Left hindlimb (tissue), 1 donor: ENCODE results near the gene PRDM16.

Experiments used
- DNase-seq: peaks from one replicate; pipeline ENCODE4 v3.0.0-alpha.2; 2018

Gene PRDM16

GRCh38 chr1:3347257-3348020, 278.4 kb downstream of the PRDM16 start:
- DNase-seq, result no peak

- no peak for DNase-seq
Observed at GRCh38 chr1:3348196-3348865, 279.3 kb downstream of the PRDM16 start.

DNA sequence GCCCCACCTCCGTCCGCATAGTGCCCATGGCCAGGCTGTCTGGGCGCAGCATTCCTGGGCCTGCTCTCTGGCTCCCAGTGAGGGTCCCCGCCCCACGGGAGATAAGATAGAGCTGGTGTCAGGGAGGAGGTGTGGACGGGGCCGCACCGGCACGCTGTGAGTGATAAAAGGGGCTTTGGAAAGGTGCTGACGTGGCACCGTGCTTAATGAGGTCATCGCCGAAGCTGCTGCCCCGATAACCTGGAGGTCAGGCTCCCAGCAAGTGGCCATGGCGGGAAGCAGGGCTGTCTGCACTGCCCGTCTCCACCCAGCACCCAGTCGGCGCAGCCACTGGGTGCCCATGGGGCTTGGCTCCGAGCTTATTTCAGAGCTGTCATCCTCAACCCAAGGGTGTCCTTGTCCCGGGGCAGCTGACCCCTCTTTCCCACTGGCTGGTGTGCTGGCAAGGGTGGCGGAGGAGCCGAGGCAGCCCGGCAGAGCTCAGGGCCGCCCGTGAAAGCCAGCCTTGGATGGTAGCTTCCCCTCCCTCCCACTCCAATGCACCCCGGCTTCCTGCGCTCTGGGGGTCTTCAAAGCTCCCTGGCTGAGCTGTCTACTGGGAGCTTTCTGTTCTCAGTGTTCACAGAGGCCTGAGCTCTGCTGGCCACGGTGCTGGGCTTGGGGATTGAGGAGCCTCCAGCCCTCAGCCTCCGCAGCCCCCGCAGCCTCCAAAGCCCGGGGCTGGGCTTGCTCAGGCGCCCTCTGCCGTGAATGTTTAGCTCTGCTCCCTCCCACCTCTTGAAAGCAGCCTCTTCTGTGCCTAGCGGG, 280.4 kb downstream of the PRDM16 start:
- DNase-seq, result no peak

- DNase-seq, result no peak
Observed at GRCh38 chr1:3349968-3350299, 280.9 kb downstream of the PRDM16 start.

DNA sequence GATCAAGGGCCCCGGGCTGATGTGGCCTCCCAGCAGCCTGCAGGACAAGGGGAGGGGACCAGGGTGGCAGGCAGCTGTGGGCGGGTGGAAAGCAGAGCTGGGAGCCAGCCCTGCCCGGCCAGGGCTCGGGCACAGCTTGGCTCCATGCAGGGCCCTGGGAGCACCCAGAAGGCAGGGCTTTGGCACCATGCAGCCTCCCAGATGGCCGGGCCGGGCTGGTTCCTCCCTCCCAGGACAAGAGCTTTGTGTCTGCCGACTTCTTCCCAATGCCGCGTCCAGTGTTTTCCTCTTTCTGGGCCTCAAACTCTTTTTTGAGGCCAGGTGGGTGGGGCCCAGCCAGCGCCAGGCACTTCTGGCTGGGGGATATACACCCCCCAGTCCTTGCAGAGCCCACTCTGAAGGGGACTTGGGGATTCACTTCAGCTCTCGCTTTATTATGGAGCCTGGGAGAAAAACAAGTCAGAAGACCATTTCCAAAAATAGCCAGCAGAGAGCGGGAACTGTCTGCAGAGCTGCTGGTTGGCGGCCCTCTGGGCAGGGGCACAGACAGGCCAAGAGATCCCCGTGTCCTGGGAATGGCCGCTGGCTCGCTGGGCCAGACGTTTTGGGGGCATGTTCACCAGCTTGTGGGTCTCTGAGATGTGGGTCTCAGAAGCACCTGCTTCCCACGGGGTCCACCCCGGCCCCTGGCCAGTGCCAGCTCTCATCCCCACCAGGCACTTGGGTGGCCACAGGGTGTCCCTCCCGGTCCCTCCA, 281.7 kb downstream of the PRDM16 start:
- DNase-seq, result no peak

- no peak for DNase-seq
Observed at GRCh38 chr1:3351449-3352298, 282.7 kb downstream of the PRDM16 start.

GRCh38 chr1:3352299-3352951, 283.4 kb downstream of the PRDM16 start:
- DNase-seq, result no peak

DNA sequence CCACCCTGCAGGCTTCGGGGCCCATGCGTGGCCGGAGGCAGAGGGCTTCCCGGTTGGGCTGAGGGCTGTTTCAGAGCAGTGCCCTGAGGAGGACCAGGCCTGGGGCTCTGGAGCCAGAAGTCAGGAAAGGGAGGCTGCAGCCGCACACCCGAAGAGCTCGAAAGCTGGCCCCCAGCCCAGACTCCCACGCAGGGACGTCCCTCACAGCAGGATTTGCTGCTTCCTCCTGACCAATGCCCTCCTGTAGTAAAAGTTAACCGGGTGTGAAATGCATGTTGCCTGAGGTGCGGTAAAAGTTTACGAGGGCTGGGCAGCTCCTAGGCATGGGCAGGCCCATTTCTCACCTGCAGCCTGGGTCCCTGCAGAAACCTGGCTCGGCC, 283.9 kb downstream of the PRDM16 start:
- peak; percentile 81 for DNase-seq

DNA sequence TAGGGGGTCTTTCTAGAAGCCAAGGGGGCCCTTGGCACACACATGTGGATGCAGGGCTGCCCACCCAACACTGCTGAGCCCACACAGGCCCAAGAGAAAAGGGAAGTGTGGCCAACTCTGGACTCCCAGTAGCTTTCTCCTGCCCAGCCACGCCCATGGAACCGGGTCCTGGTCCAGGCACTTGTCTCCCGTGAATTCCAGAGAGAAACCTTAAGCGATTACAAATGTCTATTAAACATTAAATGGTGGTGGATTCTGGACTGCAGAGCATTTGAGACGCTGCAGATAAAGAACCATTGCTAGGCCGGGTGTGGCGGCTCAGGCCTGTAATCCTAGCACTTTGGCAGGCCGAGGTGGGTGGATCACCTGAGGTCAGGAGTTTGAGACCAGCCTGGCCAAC, 284.9 kb downstream of the PRDM16 start:
- DNase-seq, result no peak

GRCh38 chr1:3355089-3355488, 286.1 kb downstream of the PRDM16 start:
- no peak for DNase-seq

GRCh38 chr1:3355894-3356826, 287.2 kb downstream of the PRDM16 start:
- no peak for DNase-seq

- no peak for DNase-seq
Observed at GRCh38 chr1:3356827-3357460, 287.9 kb downstream of the PRDM16 start.

DNA sequence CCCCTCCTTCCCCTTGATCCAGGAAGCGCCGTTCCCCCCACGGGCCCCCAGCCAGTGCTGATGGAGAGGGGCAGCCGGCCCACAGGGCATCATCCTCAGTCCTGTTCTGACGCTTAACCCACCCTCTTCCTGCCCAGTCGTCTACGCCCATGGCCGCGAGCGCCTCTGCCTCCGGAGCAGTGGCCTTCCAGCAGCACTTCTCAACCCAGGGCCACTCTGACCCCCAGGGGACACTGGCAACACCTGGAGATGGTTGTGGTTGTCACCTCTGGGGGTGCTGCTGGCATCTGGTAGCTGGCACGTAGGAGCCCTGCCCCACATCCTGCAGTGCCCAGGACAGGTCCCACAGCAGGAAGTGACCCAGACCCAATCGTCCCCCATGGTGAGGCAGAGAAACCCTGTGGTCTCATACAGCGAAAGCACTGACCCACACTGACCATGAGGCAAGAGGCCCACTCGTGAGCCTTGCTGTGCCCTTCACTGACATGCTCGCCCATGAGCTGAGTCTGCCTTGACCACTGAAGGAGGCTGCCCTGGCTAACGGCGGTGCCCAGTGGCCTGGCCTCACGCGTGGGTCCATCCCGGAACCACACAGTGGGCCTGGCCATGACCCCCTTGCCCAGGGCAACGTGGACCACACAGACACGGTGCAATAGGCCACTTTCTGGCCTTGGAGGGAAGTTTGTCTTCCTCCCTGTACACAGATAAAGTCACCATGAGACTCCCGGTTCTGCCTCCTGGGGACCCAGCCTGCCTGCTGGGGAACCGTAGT, 288.7 kb downstream of the PRDM16 start:
- no peak for DNase-seq

DNA sequence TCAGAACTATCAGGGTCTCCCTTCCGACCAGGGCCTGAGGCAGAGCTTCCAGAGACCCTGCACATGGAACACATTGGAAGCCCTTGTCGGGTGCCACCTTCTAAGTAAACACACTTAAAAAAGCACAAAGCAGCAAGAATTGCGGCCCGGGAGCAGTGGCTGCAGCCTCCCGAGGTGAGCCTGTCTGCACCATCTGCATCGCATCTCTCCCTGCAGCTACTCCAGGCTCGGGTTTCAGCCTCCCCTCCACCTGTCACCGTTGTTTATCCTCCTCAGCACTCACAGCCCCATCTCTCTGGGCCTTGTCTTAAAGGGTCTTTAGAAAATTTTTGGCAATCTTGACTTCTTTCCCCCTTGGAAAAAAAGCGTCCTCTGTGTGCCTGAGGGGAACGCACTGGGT, 290.3 kb downstream of the PRDM16 start:
- no peak for DNase-seq

DNA sequence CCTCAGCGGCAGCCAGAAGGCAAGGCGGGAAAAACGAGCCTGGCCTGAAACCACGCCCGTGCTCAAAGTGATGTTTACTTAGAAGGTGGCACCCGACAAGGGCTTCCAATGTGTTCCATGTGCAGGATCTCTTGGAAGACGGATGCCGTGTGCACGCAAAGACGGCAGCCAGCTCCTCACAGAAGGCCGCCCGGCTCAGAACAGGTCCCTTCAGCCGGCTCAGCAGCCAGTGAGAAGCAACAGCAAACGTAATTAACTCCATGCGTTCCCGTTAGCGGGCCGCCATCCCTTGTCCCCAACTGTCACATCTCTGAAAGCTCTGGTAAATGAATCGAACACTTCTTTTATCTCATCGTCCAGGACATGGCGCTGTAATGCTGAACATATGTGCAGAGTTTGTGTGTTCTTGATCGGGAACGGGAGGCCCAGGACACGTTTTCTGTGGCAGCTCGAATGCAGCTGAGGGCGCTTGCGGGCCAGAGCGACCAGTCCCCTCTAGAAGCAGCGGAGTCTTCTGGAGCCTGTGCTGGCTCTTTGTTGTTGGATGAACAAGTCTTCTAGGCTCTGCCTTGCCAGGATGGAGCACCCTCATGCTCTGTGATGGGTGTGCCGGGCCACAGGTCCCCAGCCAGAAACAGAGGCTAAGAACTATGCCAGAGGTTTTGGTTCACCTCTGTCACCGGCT, 290.9 kb downstream of the PRDM16 start:
- DNase-seq, result no peak

GRCh38 chr1:3360646-3361257, 291.7 kb downstream of the PRDM16 start:
- no peak for DNase-seq

DNA sequence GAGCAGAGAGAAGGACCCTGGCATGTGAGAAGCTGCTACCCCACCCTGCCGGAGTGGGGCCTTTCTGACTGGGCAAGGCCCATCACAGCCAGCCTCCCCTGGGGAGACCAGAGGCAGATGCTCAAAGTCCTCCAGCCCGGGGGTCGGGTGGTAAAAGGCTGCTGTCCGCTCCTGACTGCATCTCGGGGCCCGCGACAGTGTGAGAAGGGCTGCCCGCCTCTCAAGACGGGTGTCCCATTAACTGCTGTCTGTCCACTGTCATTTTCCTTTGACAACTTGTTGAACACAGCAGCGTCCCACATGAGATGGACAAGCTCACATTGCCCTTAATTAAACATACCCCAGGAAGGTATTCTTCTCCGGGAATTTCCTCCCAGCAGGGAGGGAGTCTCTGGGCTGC, 294.0 kb downstream of the PRDM16 start:
- DNase-seq, result no peak

DNA sequence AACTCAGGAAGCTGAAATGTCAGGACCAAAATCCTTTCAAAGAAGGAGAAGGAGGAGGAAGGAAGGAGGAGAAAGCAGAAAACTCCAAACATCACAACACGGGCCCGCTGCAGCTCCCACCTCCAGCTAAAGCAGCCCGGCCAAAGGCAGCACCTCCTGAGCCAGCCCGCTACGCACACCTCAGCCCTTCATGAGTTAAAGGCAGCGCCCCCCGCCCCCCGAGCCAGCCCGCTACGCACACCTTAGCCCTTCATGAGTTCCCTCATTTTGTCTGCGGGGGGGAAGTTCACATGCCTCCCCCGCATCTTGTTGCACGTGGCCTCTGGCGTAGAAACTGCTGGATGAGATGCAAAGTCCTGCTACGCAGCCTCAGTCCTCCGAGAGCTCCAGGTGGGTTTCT, 294.8 kb downstream of the PRDM16 start:
- DNase-seq, result no peak
